ENCODE data around the gene CRELD1.

The CRELD1 gene

GRCh38 chr3:9934993-9935392 lies 1.4 kb downstream of the CRELD1 start:
- Histone ChIP-seq H4K20me1 (ENCODE audit: insufficient read depth, low read length) (no peaks in the 10 kb centered on the region), H3K9me3 (replicated peaks; ENCODE audit: insufficient read depth, low read length) (no peaks in the 10 kb centered on the region), H3K4me2 (ENCODE audit: low read depth, low read length) (peak overlapping the region; percentile 80; the same call in 1 of the 2 replicates), H3F3A (ENCODE audit: insufficient read depth, low read length) (peaks cover 5% of the 10 kb centered on the region; the same call in 1 of the 2 replicates), H3K4me3 (ENCODE audit: low read length) (no peak overlapping the region), H3K9me2 (replicated peaks; ENCODE audit: insufficient read depth, low read length) (no peaks in the 10 kb centered on the region), H3K9ac (ENCODE audit: low read length) (no peak overlapping the region), H3K36me3 (replicated peaks; ENCODE audit: insufficient read depth, low read length) (no peaks in the 10 kb centered on the region), H3K27me3 (replicated peaks; ENCODE audit: insufficient read depth, low read length) (no peaks in the 10 kb centered on the region), H3K4me1 (ENCODE audit: low read length) (peaks cover 5% of the 10 kb centered on the region; the same call in 1 of the 2 replicates), H3K79me2 (ENCODE audit: low read length) (peaks cover 7% of the 10 kb centered on the region; the same call in 1 of the 2 replicates), H3K27ac (ENCODE audit: low read length) (no peak overlapping the region), H2AFZ (ENCODE audit: low read length) (no peak overlapping the region)
- DNase-seq: no peak
- TF ChIP-seq EZH2 (optimal IDR thresholded peaks at IDR 0.05; ENCODE audit: low read depth, low read length) (no peak), CTCF (IDR thresholded peaks at IDR 0.05; ENCODE audit: low read length) (no peak), EZH2phosphoT487 (IDR thresholded peaks at IDR 0.05; ENCODE audit: low read length) (no peak)

- Histone ChIP-seq H3K27me3 (replicated peaks; ENCODE audit: insufficient read depth, low read length) (no peaks in the 10 kb centered on the region), H3K27ac (ENCODE audit: low read length) (no peak overlapping the region), H3K9ac (ENCODE audit: low read length) (no peak overlapping the region), H3F3A (ENCODE audit: insufficient read depth, low read length) (peaks cover 5% of the 10 kb centered on the region; the same call in 1 of the 2 replicates), H4K20me1 (ENCODE audit: insufficient read depth, low read length) (no peaks in the 10 kb centered on the region), H3K4me2 (ENCODE audit: low read depth, low read length) (no peak overlapping the region), H3K4me1 (ENCODE audit: low read length) (peaks cover 5% of the 10 kb centered on the region; the same call in 1 of the 2 replicates), H3K79me2 (ENCODE audit: low read length) (peaks cover 7% of the 10 kb centered on the region; the same call in 1 of the 2 replicates), H3K4me3 (ENCODE audit: low read length) (no peak overlapping the region), H3K36me3 (replicated peaks; ENCODE audit: insufficient read depth, low read length) (no peaks in the 10 kb centered on the region), H2AFZ (ENCODE audit: low read length) (no peak overlapping the region), H3K9me3 (replicated peaks; ENCODE audit: insufficient read depth, low read length) (no peaks in the 10 kb centered on the region), H3K9me2 (replicated peaks; ENCODE audit: insufficient read depth, low read length) (no peaks in the 10 kb centered on the region)
- TF ChIP-seq EZH2 (optimal IDR thresholded peaks at IDR 0.05; ENCODE audit: low read depth, low read length): no peak
- no peak for TF ChIP-seq CTCF (IDR thresholded peaks at IDR 0.05; ENCODE audit: low read length)
- no peak for TF ChIP-seq EZH2phosphoT487 (IDR thresholded peaks at IDR 0.05; ENCODE audit: low read length)
- no peak for DNase-seq
These were observed 2.4 kb downstream of the CRELD1 start for GRCh38 chr3:9935966-9936510.

- peaks cover 5% of the 10 kb centered on the region; the same call in 1 of the 2 replicates for H3F3A ChIP-seq (ENCODE audit: insufficient read depth, low read length)
- no peaks in the 10 kb centered on the region for H3K36me3 ChIP-seq (replicated peaks; ENCODE audit: insufficient read depth, low read length)
- no peak for TF ChIP-seq EZH2 (optimal IDR thresholded peaks at IDR 0.05; ENCODE audit: low read depth, low read length)
- TF ChIP-seq CTCF (IDR thresholded peaks at IDR 0.05; ENCODE audit: low read length): no peak
- no peak for TF ChIP-seq EZH2phosphoT487 (IDR thresholded peaks at IDR 0.05; ENCODE audit: low read length)
- H3K4me3 ChIP-seq (ENCODE audit: low read length): no peak overlapping the region
- H4K20me1 ChIP-seq (ENCODE audit: insufficient read depth, low read length): no peaks in the 10 kb centered on the region
- DNase-seq: no peak
- no peak overlapping the region for H2AFZ ChIP-seq (ENCODE audit: low read length)
- H3K27me3 ChIP-seq (replicated peaks; ENCODE audit: insufficient read depth, low read length): no peaks in the 10 kb centered on the region
- H3K9me2 ChIP-seq (replicated peaks; ENCODE audit: insufficient read depth, low read length): no peaks in the 10 kb centered on the region
- no peak overlapping the region for H3K9ac ChIP-seq (ENCODE audit: low read length)
- peaks cover 5% of the 10 kb centered on the region; the same call in 1 of the 2 replicates for H3K4me1 ChIP-seq (ENCODE audit: low read length)
- H3K4me2 ChIP-seq (ENCODE audit: low read depth, low read length): no peak overlapping the region
- H3K79me2 ChIP-seq (ENCODE audit: low read length): peaks cover 7% of the 10 kb centered on the region; the same call in 1 of the 2 replicates
- no peak overlapping the region for H3K27ac ChIP-seq (ENCODE audit: low read length)
- no peaks in the 10 kb centered on the region for H3K9me3 ChIP-seq (replicated peaks; ENCODE audit: insufficient read depth, low read length)
These were observed 4.0 kb downstream of the CRELD1 start for GRCh38 chr3:9937486-9938238.

All from MM.1S (cell line).